DND-41 (cell line): ENCODE measurements around the gene SNCG.

ENCODE experiments used
- ATAC-seq: fragments of 200-7000 bp; cut with Tn5 transposase; 3 replicates; pipeline ENCODE4 v1.9.1; 2021; ENCODE audit warnings: low read depth; ENCODE audit not compliant: insufficient read depth
- DNase-seq: peaks from one replicate; pipeline ENCODE4 v3.0.0-alpha.2; 2020
- H2AFZ ChIP-seq: 2 replicates; pipeline ENCODE4 v1.6.0; 2012; ENCODE audit warnings: low read depth, low read length
- H3K27ac ChIP-seq: 2 replicates; pipeline ENCODE4 v1.5.1; 2012; ENCODE audit warnings: low read length, inconsistent platforms
- H3K27me3 ChIP-seq: fragments of 200-600 bp; sonication (generic); 2 replicates; pipeline ENCODE4 v1.6.0; 2012; ENCODE audit warnings: low read length, mild to moderate bottlenecking, inconsistent platforms; ENCODE audit not compliant: insufficient read depth, poor library complexity
- H3K36me3 ChIP-seq: 2 replicates; pipeline ENCODE4 v1.5.1; 2012; ENCODE audit warnings: low read length, inconsistent platforms; ENCODE audit not compliant: insufficient read depth
- H3K4me1 ChIP-seq: 2 replicates; pipeline ENCODE4 v1.5.1; 2012; ENCODE audit warnings: mild to moderate bottlenecking, low read length; ENCODE audit not compliant: insufficient read depth
- H3K4me2 ChIP-seq: 2 replicates; pipeline ENCODE4 v1.6.0; 2012; ENCODE audit warnings: mild to moderate bottlenecking, moderate library complexity, low read length, inconsistent platforms; ENCODE audit not compliant: insufficient read depth
- H3K4me3 ChIP-seq, 2 experiments: fragments of 200-600 bp in 1 of 2; shearing (Covaris generic) in 1 of 2; 2 replicates each; pipeline ENCODE4 v1.5.1; 2012 to 2016; ENCODE audit warnings: inconsistent platforms in 2 of 2, low read length in 2 of 2, mild to moderate bottlenecking in 2 of 2, low read depth in 1 of 2, moderate library complexity in 1 of 2
- H3K79me2 ChIP-seq: 2 replicates; pipeline ENCODE4 v1.6.0; 2012; ENCODE audit warnings: low read length, inconsistent platforms; ENCODE audit not compliant: insufficient read depth
- H3K9ac ChIP-seq: 2 replicates; pipeline ENCODE4 v1.6.0; 2012; ENCODE audit warnings: low read depth, mild to moderate bottlenecking, inconsistent platforms, low read length, moderate library complexity
- H3K9me3 ChIP-seq: 2 replicates; pipeline ENCODE4 v1.5.1; 2012; ENCODE audit warnings: low read length, moderate library complexity, mild to moderate bottlenecking, inconsistent platforms; ENCODE audit not compliant: insufficient read depth, severe bottlenecking
- H4K20me1 ChIP-seq: 2 replicates; pipeline ENCODE4 v1.6.0; 2012; ENCODE audit warnings: low read length; ENCODE audit not compliant: insufficient read depth
- EZH2 ChIP-seq: IDR thresholded peaks from 3 replicates; pipeline ENCODE4 v1.6.1; 2012; ENCODE audit warnings: borderline replicate concordance, low read depth, mild to moderate bottlenecking, moderate library complexity, low read length, inconsistent platforms; ENCODE audit not compliant: severe bottlenecking
- TF ChIP-seq, protein P1 (sequence below): IDR thresholded peaks from 2 replicates; pipeline ENCODE4 v1.5.1; 2012; ENCODE audit warnings: borderline replicate concordance, low read length, moderate library complexity, mild to moderate bottlenecking; ENCODE audit not compliant: poor library complexity, severe bottlenecking; ENCODE audit errors: extremely low read depth

Gene SNCG

GRCh38 chr10:86964061-86964846, 5.9 kb downstream of the SNCG start:
- H3K4me2 ChIP-seq, result no peak overlapping the region
- DNase-seq (no peak), ATAC-seq (no peak)
- no peaks in the 10 kb centered on the region for H3K79me2 ChIP-seq
- H3K4me3 ChIP-seq, result no peak overlapping the region
- H4K20me1 ChIP-seq, result no peaks in the 10 kb centered on the region; the same call in 1 of the 2 replicates
- TF ChIP-seq, protein P1, sequence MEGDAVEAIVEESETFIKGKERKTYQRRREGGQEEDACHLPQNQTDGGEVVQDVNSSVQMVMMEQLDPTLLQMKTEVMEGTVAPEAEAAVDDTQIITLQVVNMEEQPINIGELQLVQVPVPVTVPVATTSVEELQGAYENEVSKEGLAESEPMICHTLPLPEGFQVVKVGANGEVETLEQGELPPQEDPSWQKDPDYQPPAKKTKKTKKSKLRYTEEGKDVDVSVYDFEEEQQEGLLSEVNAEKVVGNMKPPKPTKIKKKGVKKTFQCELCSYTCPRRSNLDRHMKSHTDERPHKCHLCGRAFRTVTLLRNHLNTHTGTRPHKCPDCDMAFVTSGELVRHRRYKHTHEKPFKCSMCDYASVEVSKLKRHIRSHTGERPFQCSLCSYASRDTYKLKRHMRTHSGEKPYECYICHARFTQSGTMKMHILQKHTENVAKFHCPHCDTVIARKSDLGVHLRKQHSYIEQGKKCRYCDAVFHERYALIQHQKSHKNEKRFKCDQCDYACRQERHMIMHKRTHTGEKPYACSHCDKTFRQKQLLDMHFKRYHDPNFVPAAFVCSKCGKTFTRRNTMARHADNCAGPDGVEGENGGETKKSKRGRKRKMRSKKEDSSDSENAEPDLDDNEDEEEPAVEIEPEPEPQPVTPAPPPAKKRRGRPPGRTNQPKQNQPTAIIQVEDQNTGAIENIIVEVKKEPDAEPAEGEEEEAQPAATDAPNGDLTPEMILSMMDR, result no peak
- no peak for TF ChIP-seq EZH2
- no peaks in the 10 kb centered on the region for H3K4me1 ChIP-seq
- H3K27me3 ChIP-seq, result no peaks in the 10 kb centered on the region
- H3K27ac ChIP-seq, result no peak overlapping the region
- no peak overlapping the region for H2AFZ ChIP-seq
- no peaks in the 10 kb centered on the region for H3K36me3 ChIP-seq
- no peak overlapping the region for H3K9ac ChIP-seq
- H3K9me3 ChIP-seq, result no peaks in the 10 kb centered on the region

GRCh38 chr10:86964847-86965190, 6.4 kb downstream of the SNCG start:
- Histone ChIP-seq H3K79me2 (no peaks in the 10 kb centered on the region), H3K4me1 (no peaks in the 10 kb centered on the region), H3K4me2 (no peak overlapping the region), H4K20me1 (no peaks in the 10 kb centered on the region; the same call in 1 of the 2 replicates), H3K27me3 (no peaks in the 10 kb centered on the region), H3K9me3 (no peaks in the 10 kb centered on the region), H3K4me3 (no peak overlapping the region), H3K36me3 (no peaks in the 10 kb centered on the region), H2AFZ (no peak overlapping the region), H3K9ac (no peak overlapping the region), H3K27ac (no peak overlapping the region)
- no peak for TF ChIP-seq EZH2
- TF ChIP-seq, protein P1, result no peak
- DNase-seq (no peak), ATAC-seq (no peak)

DNA sequence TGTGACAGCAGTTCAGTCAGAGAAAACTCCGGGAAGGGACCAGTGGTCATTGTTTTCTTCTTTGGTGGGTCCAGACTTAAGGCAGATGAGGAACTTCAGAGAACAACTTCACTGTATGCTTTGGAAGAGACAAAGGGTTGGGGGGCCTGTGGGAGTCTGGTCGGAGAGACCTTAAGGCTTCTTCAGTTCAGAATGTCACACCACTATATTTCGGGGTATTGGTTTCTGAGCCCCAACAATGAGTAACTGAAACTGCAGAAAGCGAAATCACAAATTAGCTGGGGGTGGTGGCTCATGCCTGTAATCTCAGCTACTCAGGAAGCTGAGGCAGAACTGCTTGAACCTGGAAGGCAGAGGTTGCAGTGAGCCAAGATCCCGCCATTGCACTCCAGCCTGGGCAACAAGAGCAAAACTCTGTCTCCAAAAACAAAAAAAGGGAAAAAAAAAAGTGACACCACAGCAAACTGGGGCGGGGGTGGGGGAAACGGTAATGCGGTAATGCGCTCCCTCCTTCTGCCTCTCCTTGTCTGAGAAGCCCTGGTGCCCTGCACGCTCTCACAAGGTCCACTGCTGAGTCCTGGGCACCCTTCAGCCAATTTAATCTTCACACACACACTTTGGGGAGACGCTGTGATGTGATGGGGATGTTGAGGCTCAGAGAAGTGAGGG, 7.7 kb downstream of the SNCG start:
- no peaks in the 10 kb centered on the region for H3K4me1 ChIP-seq
- H3K4me2 ChIP-seq, result no peak overlapping the region
- no peak for ATAC-seq
- no peaks in the 10 kb centered on the region; the same call in 1 of the 2 replicates for H4K20me1 ChIP-seq
- H3K9ac ChIP-seq, result no peak overlapping the region
- TF ChIP-seq EZH2, result no peak
- TF ChIP-seq, protein P1, result no peak
- no peak for DNase-seq
- no peak overlapping the region for H2AFZ ChIP-seq
- no peak overlapping the region for H3K27ac ChIP-seq
- no peaks in the 10 kb centered on the region for H3K79me2 ChIP-seq
- H3K27me3 ChIP-seq, result no peaks in the 10 kb centered on the region
- H3K36me3 ChIP-seq, result no peaks in the 10 kb centered on the region
- no peak overlapping the region for H3K4me3 ChIP-seq
- no peaks in the 10 kb centered on the region for H3K9me3 ChIP-seq
